ENCODE results near the gene RALGAPB. TPM values are rescaled to one million over a fixed set of nuclear protein-coding genes. Genes with fewer than 3 reads are reported as not detected.

The RALGAPB gene
- total and polyA plus RNA-seq, 2 of the 13 experiments (the other 11 are each of a cell fraction or from before 2014, with no cell fraction given), result 17.6 to 30.6 TPM

GRCh38 chr20:38601216-38602184 lies 128.9 kb downstream of the RALGAPB start, which contains the start of gene ARHGAP40:
Gene ARHGAP40, plus strand, starts transcription at chr20:38601809.
- peaks cover 2 to 58% of the 10 kb centered on the region in 2 experiments; a peak in 4 of 5 replicates for H3K27me3 ChIP-seq (ENCODE audit: control insufficient read depth in 1 of 2, insufficient read depth in 2 of 2, low read length in 2 of 2)
- H3K4me1 ChIP-seq (ENCODE audit: insufficient read depth, low read length), result peaks cover 74% of the 10 kb centered on the region
- no peaks in the 10 kb centered on the region for H3K79me2 ChIP-seq (ENCODE audit: insufficient read depth, low read length)
- H4K20me1 ChIP-seq (ENCODE audit: insufficient read depth, low read length), result no peaks in the 10 kb centered on the region
- WGBS (ENCODE audit: low lambda C conversion rate), result 25% methylated on average over 28 of the region's 42 CpGs
- peak; percentile 89 for ATAC-seq
- FAIRE-seq, result peak; percentile 8
- no peaks in the 10 kb centered on the region for H3K36me3 ChIP-seq (replicated peaks in 1 of 2; ENCODE audit: control insufficient read depth in 1 of 2, insufficient read depth in 2 of 2, low read length in 2 of 2)
- no peak within 1 kb of the TSS for H3K27ac ChIP-seq (ENCODE audit: extremely low read length, insufficient read depth, low read length)
- intact Hi-C loops (cut with micrococcal nuclease; ENCODE audit: unreplicated experiment) (no loop called here), in situ Hi-C loops (cut with HindIII; ENCODE audit: extremely low pct_ligation_motif_present, low pct_unique_long_range_greater_than_20kb) (no loop called here)
- H3K4me3 ChIP-seq (replicated peaks in 1 of 3; ENCODE audit: insufficient read depth in 1 of 3, low read depth in 2 of 3, low read length in 3 of 3), result peak within 1 kb of the TSS; percentile 22 to 70 (median 49); a peak in 5 of 6 replicates
- peak within 1 kb of the TSS; percentile 70 for H3K4me2 ChIP-seq (ENCODE audit: low read depth, low read length)
- POLR2A ChIA-PET, result no interaction called here
- BruUV-seq (replicated peaks), result no TSS peak
- H3K9me3 ChIP-seq (ENCODE audit: low read length), result no peaks in the 10 kb centered on the region
- H2AFZ ChIP-seq (ENCODE audit: low read length), result no peak within 1 kb of the TSS
- peak within 1 kb of the TSS; percentile 21; the same call in 1 of the 2 replicates for H3K9ac ChIP-seq (ENCODE audit: insufficient read depth, low read depth, low read length)
- CTCF ChIA-PET (ENCODE audit: low intra/inter-chr PET ratio, low total read pairs), result no interaction called here
- peak; percentile 54 for DNase-seq (ENCODE audit: low spot score)
- 0 out of 2 replicates have a peak, but pooled peaks have one; percentile 63 for TF ChIP-seq ZNF550 (CRISPR knock-in tag; IDR thresholded peaks at IDR 0.05; ENCODE audit: borderline replicate concordance)
- TF ChIP-seq PRDM10 (CRISPR knock-in tag; IDR thresholded peaks at IDR 0.05; ENCODE audit: low read depth), result no peak; the same call in 1 of the 2 replicates
- TF ChIP-seq ZNF205 (CRISPR knock-in tag; IDR thresholded peaks at IDR 0.05), result no peak
- TF ChIP-seq U2AF2 (IDR thresholded peaks at IDR 0.05; ENCODE audit: low read depth, low read length), result no peak
- TF ChIP-seq ZNF672 (CRISPR knock-in tag; IDR thresholded peaks at IDR 0.05), result no peak
- 0 out of 2 replicates have a peak, but pooled peaks have one; percentile 1 for TF ChIP-seq SNAI1 (CRISPR knock-in tag; IDR thresholded peaks at IDR 0.05; ENCODE audit: borderline replicate concordance)
- no peak for TF ChIP-seq ZNF496 (CRISPR knock-in tag; IDR thresholded peaks at IDR 0.05; ENCODE audit: insufficient replicate concordance)
- TF ChIP-seq GFI1 (CRISPR knock-in tag; IDR thresholded peaks at IDR 0.05; ENCODE audit: borderline replicate concordance), result no peak
- no peak for TF ChIP-seq THAP7 (CRISPR knock-in tag; IDR thresholded peaks at IDR 0.05)
- no peak for TF ChIP-seq E2F2 (CRISPR knock-in tag; IDR thresholded peaks at IDR 0.05; ENCODE audit: borderline replicate concordance)
- no peak for TF ChIP-seq DRAP1 (CRISPR knock-in tag; IDR thresholded peaks at IDR 0.05)
- TF ChIP-seq ZNF660 (CRISPR knock-in tag; IDR thresholded peaks at IDR 0.05; ENCODE audit: borderline replicate concordance, low read depth), result no peak
- TF ChIP-seq TOPORS (CRISPR knock-in tag; IDR thresholded peaks at IDR 0.05), result no peak
- TF ChIP-seq ZFP41 (CRISPR knock-in tag; IDR thresholded peaks at IDR 0.05; ENCODE audit: borderline replicate concordance), result 0 out of 2 replicates have a peak, but pooled peaks have one; percentile 86
- TF ChIP-seq ETV6 (CRISPR knock-in tag; conservative IDR thresholded peaks at IDR 0.05), result no peak
